TTC549 (cell line): Measurements from ENCODE around the gene C10orf71.

Experiments used
- FAIRE-seq: peaks from 2 replicates; lab custom pipeline; 2012; peaks lifted over from hg19 to GRCh38; lab: Jason Lieb, UNC

C10orf71 gene

DNA sequence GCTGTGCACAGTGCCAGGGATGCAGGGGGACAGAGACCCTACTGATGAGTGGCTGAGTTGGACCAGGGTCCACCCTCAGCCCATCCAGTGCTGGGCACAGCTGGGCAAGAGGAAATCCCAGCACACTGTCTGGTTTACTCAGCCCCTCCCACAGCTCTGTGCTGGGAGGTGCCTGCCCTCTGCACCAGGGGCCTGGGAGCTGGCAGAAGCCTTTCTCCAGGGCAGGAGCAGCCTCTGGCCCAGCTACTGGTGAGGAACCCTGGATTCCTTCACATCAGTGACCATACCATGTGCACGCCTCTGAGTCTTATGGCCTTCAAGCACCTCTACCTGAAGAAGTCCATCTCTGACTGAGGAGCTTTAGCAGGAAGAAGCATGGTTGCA, 25.9 kb upstream of the C10orf71 start:
- FAIRE-seq, result no peak

DNA sequence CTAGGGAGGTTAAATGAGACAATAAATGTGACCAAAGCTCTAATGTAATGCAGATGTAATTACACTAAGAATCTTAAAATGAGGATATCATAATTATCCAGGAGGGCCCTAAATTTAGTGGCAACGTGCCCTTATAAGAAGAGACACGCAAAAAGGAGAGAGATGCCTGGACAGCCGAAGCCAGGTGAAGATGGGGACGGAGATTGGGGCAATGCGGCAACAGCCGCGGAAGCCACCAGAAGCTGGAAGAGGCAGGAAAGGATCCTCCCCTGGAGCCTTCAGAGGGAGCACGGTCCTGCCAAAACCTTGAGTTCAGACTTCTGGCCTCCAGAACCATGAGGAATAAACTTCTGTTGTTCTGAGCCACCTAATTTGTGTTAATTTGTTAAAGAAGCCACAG, 25.3 kb upstream of the C10orf71 start:
- FAIRE-seq, result no peak

DNA sequence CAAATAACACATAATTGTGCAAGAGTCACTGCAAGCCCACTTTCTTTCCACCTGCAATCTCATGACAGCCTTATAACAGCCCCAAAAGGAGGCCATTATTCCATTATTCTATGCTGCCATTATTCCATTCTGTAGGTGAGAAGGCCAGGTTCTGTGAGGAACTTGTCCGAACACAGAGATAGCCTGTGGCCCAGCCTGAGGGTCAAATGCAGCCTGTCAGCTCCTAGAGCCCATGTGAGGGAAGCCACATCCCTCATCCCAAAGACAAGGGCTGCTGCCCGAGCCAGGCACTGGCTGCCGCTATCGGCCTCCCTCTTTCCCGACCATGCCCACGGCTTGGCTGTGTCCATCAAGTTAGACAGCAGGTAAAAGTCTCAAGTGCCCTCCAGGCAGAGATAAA, 24.1 kb upstream of the C10orf71 start:
- no peak for FAIRE-seq

DNA sequence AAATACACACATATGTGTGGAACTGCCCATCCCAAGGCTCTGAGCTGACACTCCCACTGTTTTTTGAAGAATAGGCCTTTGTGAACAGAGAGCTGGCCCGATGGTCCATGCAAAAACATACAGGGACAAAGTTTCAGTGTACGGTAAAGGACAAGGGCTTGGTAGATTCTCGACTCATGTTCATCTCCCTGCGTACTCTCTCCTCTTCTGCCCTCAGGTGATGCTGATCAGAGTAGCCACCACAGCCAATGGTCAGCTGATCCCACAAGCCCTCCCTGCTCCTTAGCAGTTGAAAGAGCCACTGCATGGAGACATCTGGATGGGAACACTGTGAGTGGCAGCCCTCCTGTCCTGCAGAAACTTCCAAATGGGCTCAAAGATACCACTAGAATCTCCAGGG, 23.1 kb upstream of the C10orf71 start:
- FAIRE-seq, result no peak

DNA sequence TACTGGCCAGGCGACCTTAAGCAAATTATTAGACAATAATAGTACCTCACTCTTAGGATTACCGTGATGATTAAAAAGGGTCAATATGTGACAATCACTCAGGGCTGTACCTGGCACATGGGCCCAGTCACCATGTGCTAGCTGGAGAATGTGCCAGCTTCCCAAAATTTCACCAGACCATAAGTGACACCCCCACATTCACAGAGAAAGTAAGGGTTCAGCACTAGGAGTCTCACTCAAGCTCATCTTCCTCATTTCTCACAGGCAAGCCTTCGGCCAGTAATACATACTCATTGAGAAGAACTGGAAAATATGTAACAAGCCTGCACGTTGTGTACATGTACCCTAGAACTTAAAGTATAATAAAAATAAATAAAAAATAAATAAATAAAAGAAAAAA, 22.4 kb upstream of the C10orf71 start:
- FAIRE-seq, result no peak

DNA sequence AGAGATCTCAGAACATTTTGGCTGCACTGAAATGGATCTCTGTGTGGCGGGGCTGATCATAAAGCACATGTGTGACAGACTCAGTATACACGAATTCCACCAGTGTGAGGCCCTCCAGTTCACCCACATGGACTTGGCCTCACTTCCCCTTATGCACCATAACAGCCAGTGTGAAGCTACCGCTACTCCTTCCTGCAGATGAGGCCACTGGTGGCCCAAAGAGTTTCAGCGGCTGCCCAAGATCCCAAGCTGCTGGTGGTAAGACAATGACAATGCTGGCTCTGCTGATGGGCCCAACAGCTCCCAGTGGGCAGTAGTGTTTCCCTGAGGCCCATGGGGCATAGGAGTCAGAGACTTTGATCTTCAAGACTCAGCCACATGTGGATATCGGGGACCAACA, 21.0 kb upstream of the C10orf71 start:
- FAIRE-seq, result no peak

DNA sequence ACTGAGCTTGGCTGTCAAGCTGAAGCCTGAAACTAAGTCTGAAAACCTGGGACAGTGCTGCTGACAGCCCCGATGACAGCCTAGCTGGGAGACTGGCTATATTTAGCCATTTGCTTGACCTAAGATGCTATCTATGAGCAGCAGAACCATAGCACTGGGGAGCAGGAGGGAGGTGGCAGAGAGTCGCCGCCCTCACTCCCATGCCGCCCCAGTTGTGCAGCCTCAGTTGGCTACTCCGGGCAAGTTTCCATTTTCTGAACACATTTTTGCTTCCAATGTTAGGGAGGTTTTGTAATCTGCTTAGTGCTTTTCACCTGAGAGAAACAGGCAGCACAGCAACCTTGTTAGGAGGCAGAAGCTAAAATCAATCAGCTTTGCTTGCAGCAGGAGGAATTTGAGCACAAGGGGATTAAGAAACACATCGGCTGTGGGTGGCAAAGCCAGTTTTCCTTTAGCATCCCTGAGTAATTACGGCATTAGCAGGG, 20.4 kb upstream of the C10orf71 start:
- no peak for FAIRE-seq

DNA sequence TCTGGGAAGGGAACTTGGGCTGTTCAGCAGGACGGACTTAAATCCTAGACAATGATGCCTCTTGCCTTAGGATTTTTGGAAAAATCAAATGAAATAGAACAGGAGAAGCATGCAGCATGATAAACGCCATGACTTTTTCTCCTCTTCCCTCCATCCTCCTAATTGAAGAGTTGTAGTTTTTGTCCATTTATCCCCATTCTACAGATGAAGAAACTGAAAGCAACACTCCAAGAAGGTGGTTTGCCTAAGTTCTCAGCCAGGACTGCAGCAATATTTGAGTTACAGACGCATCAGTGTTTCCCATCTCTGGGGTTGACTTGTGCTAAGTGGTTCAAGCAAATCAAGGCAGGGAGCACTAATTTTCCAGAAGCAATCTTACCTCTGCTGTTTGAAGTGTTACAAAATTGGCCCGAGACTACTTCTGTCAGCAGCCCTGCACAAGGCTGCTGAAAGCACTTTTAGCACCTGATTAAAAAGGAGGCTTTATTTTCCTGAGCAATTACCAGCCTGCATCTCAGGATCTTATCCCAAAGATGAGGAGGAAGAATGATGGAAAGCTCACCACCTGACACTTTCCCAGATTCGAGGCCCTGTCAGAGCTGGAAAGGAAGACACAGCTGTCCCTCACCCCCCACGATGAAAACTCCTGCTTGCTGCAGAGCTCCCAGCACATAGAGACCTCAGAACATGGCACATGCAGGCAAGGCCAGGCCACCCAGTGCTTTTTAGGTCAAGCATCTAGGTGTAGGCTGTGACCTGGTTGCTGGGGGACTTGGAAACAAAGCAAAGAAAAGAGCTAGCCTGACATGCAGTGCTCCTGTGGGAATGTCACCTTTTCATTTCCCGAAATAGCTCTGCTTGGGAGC, 19.7 kb upstream of the C10orf71 start:
- FAIRE-seq, result no peak

DNA sequence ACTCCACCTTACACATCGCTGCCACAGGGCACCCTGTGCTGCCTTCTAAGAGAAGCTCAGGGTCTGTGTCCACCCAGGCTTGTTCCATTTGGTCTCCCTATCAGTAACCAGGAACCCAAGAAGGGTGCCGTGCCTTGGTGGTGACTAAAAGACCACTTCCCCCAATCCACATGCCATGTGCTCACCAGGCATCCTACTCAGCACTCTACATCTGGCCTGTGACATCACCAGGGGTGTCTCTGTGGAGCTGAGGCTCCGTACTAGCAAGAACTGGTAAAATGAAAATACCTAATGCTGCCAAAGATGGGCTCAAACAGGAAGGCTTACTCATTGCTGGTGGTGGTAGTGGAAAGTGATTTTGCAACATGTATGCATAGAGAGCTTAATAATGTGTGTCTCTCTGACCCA, 19.0 kb upstream of the C10orf71 start:
- FAIRE-seq, result no peak

DNA sequence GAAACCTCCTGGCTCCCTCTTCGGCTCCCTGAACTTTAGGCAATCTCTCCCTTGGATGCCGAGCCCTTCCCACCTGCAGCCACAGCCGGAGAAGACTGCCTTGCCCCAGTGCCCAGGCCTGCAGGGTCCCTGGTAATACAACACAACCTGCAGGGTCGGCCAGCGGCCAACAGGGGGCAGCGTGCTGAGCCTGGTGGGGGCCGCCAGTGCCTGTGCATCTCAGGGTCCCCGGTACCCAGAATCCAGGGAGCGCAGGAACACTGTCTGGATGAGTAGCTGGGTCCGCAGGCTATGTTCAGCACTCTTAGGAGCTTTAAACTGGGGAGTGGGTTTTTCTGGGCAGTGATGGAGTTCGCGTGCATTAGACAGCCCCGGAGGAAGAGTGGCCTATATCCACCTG, 17.5 kb upstream of the C10orf71 start:
- FAIRE-seq, result no peak

DNA sequence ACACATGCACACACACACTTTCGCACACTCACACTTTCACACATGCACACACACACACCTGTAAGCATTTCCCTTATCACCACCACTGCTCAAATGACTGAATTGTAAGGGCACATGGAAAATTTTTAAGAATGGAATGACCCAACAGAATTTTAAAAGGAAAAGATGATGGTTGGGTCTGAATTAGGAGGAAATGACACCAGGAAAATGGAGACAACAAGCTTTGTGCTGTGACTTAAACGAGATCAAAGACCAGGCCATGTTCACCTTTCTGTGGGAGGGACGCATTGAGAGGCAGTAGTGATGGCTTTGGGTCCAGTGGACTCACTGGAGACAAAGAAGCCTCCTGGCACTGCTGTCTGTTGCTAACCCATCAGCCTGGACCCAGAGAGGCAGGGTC, 16.7 kb upstream of the C10orf71 start:
- no peak for FAIRE-seq

DNA sequence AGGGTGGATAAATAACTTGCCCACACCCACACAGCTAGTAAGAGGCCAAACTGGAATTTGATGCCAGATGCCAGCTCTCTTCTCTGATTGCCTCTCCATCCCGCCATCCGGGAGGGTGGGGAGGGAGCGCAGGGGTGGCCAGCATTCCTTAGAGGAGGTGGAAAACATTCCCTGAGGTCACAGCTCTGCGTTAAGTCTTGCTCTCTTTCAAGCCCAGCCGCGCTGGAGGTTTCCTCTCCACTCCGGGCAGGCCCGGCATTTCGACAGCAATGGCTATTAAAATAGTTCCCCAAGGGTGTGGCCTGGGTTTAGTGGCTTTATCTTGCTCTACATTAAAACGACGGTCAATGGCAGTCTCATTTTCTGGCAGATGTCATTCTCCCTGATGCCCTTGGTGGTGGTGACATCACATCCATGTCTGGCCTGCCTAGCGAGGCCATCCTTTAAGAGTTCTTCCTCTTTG, 16.1 kb upstream of the C10orf71 start:
- FAIRE-seq, result no peak

DNA sequence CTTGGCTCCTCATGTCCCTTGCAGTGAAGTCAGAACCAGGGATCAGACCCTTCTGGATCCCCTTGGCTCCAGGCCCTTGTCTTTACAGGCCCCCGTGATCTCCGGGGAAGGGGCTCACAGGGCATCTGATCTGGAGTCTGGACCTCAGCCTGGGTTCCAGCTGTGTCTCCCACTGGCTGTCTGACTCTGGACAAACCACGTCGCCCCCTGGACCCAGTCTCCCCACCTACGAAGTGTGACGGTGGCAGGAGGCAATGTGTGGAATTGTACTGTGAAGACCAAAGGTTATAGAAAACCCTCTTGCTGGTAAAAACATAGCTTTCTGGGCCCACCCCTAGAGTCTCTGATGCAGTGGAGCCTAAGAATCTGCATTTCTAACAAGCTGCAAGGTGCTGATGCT, 15.5 kb upstream of the C10orf71 start:
- no peak for FAIRE-seq

DNA sequence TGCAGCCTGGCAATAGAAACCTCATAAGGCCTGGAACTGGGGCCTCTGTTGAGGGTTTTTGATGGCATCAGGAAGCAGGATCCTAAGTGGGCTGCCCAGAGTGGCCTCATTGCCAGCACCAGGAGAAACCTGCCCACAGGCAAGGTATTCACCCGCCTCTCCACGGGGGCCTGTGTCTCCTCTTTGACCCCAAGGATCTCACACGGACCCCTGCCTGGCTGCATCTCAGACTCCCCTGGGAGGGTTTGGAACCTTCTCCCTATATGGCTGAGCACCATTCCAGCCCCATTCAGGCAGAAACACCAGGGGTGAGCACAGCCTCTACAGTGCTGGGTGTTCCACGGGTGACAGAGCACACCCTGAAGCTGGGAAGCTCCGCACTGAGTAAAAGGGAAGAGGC, 14.6 kb upstream of the C10orf71 start:
- FAIRE-seq, result no peak

DNA sequence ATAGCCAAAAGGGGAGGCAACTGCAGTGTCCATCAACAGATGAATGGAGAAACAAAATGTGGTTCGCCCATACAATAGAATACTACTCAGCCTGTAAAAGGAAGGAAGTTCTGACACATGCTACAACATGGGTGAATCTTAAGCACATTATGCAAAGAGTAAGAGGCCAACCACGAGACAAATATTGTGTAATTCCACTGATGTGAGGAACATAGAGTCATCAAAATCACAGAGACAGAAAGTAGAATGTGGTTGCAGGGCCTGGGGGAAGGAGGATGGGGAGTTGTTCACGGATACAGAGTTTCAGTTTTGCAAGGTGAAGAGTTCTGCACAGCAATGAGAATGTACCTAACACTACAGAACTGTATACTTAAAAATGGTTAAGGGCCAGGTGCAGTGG, 13.7 kb upstream of the C10orf71 start:
- no peak for FAIRE-seq

DNA sequence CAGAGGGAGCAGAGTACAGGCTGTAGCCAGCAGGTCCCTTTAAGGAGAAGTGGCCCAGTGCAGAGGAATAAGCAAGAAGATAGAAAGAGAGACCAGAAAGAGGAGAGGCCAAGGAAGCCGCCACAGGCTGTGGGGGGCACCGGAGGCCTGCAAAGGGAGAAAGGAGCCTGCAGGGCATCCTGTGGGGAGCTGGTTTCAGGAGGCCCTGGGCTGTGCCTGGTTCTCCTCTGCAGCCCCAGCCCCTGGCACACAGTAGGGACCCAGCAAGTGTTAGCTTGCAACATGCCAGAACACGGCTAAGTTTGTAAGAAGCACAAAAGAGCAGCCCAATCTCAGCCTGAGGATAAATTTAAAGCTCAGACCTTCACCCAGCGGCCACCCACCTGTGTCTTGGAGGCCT, 12.3 kb upstream of the C10orf71 start:
- no peak for FAIRE-seq

DNA sequence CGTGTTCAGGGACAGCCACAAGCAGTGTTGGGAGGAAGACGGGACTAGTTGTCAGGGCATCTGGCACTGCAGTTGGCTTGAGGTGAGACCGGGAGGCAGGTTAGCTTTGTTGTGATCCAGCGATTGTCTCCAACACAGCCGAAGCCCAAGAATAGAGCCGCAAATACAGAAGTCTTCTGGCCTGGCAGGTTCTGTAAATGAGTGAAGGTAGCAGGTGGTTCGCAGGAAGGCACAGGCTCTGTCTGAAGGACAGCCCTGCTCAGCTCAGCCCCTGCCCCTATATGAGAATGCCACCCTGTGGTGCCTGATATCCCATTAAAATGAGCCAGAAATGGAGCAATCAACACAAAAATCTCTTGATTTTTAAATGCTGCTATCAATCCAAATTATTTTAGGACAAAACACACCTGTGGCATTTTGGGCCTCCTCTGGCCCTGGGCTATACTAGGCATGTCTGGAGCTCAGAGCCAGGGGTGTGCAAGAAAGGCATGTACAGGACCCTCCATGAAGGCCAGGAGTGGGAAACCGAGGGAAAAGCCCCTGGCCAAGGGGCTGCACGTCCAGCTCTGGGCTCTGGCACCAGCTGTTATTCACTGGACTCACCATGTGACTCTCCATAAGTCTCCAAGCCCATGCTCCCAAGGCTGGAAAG, 11.2 kb upstream of the C10orf71 start:
- FAIRE-seq, result no peak

DNA sequence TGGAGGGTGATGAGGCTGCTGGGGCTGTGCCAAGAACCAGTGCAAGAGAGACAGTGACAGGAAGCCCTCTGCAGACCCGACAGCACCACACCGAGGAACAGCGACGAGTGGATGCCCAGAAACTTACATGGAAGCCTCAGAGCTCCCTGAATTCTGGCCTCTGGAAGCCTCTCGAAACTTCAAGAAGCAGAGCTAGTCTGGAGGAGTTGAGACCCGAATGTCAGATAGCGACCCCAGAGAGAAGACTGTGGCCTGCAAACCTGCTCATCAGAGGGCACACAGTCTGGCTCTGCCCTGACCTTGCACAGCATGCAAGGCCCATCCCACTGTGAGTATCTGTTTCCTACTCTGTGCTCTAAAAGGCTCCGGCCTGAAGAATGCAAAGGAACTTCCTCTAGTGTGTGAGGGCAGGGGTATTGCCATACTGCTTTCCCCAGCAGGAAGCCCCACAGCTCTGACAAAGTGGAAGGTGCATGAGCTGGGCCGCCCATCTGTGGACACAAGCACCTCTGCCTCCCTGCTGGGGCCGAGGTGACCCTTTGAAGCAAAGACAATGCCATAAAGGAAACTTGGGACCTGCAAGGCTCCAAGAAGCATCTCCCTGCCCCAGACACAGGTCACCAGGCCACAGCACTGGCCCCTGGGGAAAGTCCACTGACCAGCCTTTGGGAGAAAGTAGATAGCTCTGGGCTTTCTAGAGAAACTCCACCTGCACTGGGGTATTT, 10.5 kb upstream of the C10orf71 start:
- FAIRE-seq, result no peak

DNA sequence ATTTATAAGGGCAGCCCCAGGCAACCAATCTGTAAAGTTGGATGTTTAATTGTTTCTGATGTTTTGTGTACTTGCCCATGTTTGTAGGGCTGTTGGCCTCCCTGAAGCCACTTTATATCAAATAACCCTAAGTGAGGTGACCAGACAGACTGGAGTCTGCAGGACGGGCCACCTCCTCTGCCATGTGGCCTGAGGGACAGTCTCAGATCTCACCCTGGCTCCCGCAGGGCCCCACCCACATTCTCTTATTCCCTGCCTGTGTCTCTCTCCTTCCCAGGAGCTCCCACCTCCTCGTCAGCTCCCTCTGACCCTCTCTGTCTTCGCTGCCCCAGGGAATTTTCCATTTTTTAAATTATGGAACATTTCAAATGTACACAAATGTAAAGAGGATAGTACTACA, 9.5 kb upstream of the C10orf71 start:
- FAIRE-seq, result no peak

DNA sequence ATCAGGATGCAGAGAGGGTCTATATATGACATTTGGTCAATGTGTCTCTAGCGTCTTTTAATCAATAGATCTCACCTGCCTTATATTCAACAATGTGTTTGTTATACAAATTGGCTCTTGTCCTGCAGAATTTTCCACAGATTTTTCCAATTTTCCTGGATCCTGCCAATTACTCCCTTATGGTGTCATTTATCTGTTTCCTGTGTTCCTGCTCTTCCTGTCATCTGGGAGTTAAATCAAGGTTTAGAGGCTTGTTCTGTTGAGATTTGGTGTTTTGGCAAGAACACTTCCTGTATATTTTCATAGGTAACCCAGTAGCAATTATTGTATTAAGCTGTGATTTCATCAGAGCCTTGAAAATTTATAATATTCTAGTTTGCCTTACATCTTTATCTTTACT, 8.8 kb upstream of the C10orf71 start:
- no peak for FAIRE-seq

DNA sequence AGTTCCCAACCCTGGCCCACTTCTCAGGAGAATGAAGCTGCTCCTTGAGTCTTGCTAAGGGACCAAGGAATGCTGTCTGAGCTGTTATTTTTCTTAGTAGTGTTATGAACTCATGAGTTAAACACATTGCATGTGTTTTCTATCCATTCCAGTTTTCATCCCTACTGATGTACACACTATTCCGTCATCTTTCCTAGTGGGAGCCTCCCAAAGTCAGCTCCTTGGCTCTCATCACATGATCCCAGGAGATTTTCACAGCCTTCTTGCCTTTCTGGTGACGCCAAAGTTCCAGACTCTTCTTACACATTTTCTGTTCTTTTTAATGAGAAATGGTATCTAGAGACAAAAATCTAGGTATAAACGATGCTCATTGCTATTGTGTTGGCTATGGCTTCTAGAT, 8.4 kb upstream of the C10orf71 start:
- no peak for FAIRE-seq

DNA sequence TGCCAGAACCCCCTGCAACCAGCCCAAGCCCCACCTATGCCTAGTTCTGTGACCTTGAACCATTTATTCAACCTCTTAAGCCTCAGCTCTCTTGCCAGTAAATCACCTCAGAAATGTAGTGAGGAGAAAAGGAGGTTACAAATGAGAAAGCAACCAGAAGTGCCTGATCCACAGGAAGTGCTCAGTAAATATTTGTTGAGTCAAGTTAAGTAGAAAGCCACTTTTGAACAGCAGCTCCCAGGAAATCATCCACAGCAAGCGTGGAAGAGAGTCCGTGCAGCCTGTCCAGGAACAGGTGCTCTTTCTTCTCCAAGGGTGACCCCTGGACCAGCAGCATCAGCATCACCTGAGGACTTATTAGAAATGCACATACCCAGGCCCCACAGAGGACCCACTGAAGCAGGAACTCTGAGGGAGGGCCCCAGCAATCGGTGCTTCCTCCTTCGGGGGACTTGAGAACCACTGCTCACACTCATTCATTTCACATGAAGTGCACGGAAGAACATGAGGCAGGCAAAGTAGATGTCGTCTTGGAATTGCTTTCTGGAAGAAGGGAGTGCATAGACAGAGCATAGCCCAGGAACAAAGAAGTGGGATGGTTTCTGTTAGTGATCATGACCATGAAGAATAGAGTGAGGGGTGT, 6.3 kb upstream of the C10orf71 start:
- no peak for FAIRE-seq

DNA sequence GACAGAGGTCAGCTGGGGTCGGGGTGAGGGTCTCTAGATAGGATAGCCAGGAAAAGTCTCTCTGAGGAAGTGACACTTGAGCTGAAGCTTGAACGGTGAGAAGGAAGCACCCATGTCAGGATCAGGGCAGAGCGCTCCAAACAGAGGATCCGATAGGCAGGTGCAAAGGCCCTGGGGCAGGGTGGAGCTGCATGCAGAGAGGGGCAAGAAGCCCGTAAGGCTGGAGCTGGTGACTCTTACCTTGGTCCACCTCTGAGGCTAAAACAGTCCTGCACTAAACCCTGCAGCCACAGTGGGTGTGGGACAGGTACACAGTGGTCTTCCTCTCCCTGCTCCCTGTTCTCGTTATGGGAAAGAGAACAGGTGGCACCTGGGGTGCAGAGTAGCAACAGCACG, 5.8 kb upstream of the C10orf71 start:
- FAIRE-seq, result no peak
